Measurements from ENCODE around the gene GLT6D1. TPM values are rescaled to one million over a fixed set of nuclear protein-coding genes. Genes with fewer than 3 reads are reported as not detected.

Gene GLT6D1
- total RNA-seq, 6 experiments from 2014 or later: not detected

- H3K9me3 ChIP-seq: no peaks in the 10 kb centered on the region
- DNase-seq: no peak
- no peak for ATAC-seq
- TF ChIP-seq POLR2A (IDR thresholded peaks at IDR 0.05): no peak
- WGBS (ENCODE audit: insufficient coverage, low coverage, low lambda C conversion rate, missing lambda C conversion rate): 67% methylated on average over 2 of the region's 2 CpGs
- H3K4me1 ChIP-seq: no peaks in the 10 kb centered on the region
- intact Hi-C loops (cut with DNase I): no loop called here
- H3K27ac ChIP-seq: no peak overlapping the region
- H3K4me3 ChIP-seq: no peak overlapping the region
- H3K27me3 ChIP-seq: no peaks in the 10 kb centered on the region
- H3K36me3 ChIP-seq: no peaks in the 10 kb centered on the region
Measured at GRCh38 chr9:135649508-135649907, 10.2 kb upstream of the GLT6D1 start.

GRCh38 chr9:135648494-135649410, 9.4 kb upstream of the GLT6D1 start:
- Histone ChIP-seq H3K36me3 (no peaks in the 10 kb centered on the region), H3K27ac (no peak overlapping the region), H3K9me3 (no peaks in the 10 kb centered on the region), H3K27me3 (no peaks in the 10 kb centered on the region), H3K4me1 (no peaks in the 10 kb centered on the region), H3K4me3 (no peak overlapping the region)
- ATAC-seq (no peak), DNase-seq (no peak)
- 63% methylated on average over 9 of the region's 10 CpGs for WGBS (ENCODE audit: insufficient coverage, low coverage, low lambda C conversion rate, missing lambda C conversion rate)
- intact Hi-C loops (cut with DNase I): no loop called here
- no peak for TF ChIP-seq POLR2A (IDR thresholded peaks at IDR 0.05)
- TF ChIP-seq CTCF (IDR thresholded peaks at IDR 0.05): no peak

GRCh38 chr9:135647884-135648283, 8.5 kb upstream of the GLT6D1 start:
- no peaks in the 10 kb centered on the region for H3K9me3 ChIP-seq
- no peak for TF ChIP-seq POLR2A (IDR thresholded peaks at IDR 0.05)
- no peak for DNase-seq
- no peaks in the 10 kb centered on the region for H3K4me1 ChIP-seq
- no peaks in the 10 kb centered on the region for H3K36me3 ChIP-seq
- H3K27ac ChIP-seq: no peak overlapping the region
- intact Hi-C loops (cut with DNase I): no loop called here
- no peak for ATAC-seq
- H3K27me3 ChIP-seq: no peaks in the 10 kb centered on the region
- no peak overlapping the region for H3K4me3 ChIP-seq
- 67% methylated on average over 4 of the region's 4 CpGs for WGBS (ENCODE audit: insufficient coverage, low coverage, low lambda C conversion rate, missing lambda C conversion rate)

- ATAC-seq: no peak
- no peaks in the 10 kb centered on the region for H3K9me3 ChIP-seq
- H3K4me3 ChIP-seq: no peak overlapping the region
- WGBS (ENCODE audit: insufficient coverage, low coverage, low lambda C conversion rate, missing lambda C conversion rate): 53% methylated on average over 5 of the region's 5 CpGs
- H3K36me3 ChIP-seq: no peaks in the 10 kb centered on the region
- no peak for DNase-seq
- no peak overlapping the region for H3K27ac ChIP-seq
- no peaks in the 10 kb centered on the region for H3K4me1 ChIP-seq
- intact Hi-C loops (cut with DNase I): no loop called here
- H3K27me3 ChIP-seq: no peaks in the 10 kb centered on the region
- TF ChIP-seq POLR2A (IDR thresholded peaks at IDR 0.05) (no peak), CTCF (IDR thresholded peaks at IDR 0.05) (no peak)
Measured at GRCh38 chr9:135644631-135645218, 5.4 kb upstream of the GLT6D1 start.

- H3K36me3 ChIP-seq: no peaks in the 10 kb centered on the region
- TF ChIP-seq CTCF (IDR thresholded peaks at IDR 0.05): no peak
- no peak for TF ChIP-seq POLR2A (IDR thresholded peaks at IDR 0.05)
- WGBS (ENCODE audit: insufficient coverage, low coverage, low lambda C conversion rate, missing lambda C conversion rate): 57% methylated on average over 8 of the region's 8 CpGs
- intact Hi-C loops (cut with DNase I): no loop called here
- H3K27ac ChIP-seq: no peak overlapping the region
- no peaks in the 10 kb centered on the region for H3K9me3 ChIP-seq
- no peaks in the 10 kb centered on the region for H3K27me3 ChIP-seq
- no peak overlapping the region for H3K4me3 ChIP-seq
- no peaks in the 10 kb centered on the region for H3K4me1 ChIP-seq
- DNase-seq (no peak), ATAC-seq (no peak)
Measured at GRCh38 chr9:135641745-135642144, 2.4 kb upstream of the GLT6D1 start.
